Activated CD8-positive, alpha-beta memory T cell treated with anti-CD3 and anti-CD28 coated beads, Interleukin-2, amount 50 U/mL, for 4 hours (primary cell): ENCODE data around the gene CYFIP2.

Experiments used
- DNase-seq: peaks from one replicate; pipeline ENCODE4 v3.0.0-alpha.2; 2020

The CYFIP2 gene

DNA sequence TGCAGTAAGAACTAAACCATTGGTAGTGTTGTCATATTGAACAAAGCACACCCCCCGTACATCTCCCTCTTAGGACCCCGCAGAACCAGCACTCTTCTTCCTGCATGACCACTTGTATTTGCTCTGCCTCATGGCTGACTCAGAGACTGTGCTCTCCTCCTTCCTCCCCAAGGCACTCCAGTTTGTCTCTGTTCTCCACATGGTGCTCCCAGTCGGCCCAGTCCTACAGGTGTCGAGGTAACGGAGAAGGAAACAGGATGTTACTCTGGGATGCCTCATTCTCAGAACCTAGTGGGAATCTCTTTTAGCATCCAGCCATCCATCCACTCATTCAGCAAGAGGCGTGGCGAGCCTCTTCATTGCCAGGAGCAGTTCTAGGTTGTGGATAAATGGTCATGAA lies 97.1 kb downstream of the CYFIP2 start:
- no peak for DNase-seq

DNA sequence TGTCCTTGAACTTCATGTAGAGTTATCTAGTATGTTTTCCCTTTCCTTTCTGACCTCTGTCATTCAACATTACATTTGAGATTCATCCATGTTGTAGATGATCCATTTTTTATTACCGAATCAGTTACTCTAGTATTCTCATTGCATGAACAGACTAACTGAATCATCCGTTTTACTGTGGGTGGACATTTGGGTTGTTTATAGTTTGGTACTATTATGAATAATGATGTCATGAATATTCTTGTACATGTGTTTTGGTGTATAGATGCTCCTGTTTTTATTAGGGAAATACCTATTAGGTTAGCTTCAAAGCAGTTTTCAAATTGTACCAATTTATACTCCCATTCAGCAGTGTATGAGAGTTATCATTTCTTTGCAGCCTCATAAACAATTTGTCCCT lies 99.8 kb downstream of the CYFIP2 start:
- no peak for DNase-seq

DNA sequence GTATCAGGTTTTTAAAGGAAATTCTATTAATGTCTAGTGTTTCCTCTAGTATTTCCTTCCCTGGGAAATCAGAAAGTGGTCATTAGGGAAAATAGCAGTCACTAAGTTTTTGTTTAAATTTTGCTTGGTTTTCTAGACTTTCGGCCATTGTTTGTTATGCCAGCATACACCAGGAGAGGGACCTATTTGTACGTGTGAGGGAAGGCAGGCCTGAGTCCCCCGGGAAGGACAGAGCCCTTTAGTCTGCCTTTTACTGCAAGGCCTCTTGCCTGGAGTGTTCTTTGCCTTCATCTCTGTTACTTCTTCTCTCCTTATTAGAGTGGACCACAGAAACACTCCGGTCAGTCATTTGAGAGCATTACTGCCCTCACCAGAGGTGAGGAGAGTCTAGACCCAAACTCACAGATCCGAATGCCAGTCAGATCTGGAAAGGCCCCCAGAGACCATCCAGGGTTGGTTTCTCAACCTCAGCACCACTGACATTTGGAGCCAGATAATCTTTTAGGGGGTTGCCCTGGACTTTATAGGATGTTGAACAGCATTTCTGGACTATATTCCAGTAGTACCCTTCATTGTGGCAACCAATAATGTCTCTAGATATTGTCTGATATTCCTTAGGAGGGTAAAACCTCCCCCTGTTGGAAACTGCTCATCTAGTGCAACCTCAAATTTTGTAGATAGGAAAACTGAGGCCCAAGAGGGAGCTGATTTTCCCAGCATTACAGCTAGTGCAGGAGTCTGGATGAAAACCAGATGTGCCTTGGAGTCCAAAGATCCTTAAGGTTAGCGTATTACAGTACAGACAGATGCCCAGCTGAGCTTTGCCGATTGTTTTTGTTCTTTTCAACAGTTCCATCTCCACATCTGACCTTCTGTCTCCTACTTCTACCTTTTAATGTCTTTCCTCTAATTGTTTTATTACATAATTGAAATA lies 101.1 kb downstream of the CYFIP2 start:
- DNase-seq = no peak

DNA sequence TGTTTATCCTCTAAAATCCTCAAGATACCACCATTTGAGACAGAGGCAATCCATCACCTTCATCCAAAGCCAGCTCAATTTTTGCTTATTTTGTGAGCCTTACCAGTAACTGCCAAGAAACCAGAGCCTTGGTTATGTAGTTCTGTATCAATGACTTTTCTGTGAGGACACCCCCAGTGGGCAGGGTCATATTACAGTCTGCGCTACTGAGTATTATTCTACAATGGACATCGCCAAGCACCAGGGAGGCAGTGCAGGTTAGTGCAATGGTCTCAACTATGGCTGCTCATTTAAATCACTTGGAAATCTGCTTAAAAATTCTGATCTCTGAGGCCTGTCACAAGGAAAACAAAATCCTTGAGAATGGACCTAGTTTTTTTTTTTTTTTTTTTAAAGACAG lies 103.6 kb downstream of the CYFIP2 start:
- DNase-seq = no peak

DNA sequence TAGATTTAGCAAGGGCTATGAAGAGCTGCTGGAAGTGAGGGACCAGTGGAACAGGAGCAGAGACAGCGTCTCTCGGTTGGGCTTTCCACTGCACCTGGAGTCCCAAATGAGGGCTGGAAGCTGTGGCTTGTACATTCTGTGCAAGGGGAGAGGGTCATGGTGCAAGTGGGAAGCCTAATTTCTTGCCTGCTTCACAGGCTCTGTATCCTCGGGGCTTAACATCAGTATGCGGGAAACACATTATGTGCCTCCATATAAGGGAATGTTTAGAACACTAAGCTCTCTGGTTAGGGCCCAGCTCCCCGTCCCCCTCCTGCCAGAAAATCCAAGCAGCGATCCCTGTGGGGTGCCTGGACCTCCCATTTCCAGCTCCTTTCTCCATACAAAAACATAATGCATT lies 105.0 kb downstream of the CYFIP2 start:
- no peak for DNase-seq

DNA sequence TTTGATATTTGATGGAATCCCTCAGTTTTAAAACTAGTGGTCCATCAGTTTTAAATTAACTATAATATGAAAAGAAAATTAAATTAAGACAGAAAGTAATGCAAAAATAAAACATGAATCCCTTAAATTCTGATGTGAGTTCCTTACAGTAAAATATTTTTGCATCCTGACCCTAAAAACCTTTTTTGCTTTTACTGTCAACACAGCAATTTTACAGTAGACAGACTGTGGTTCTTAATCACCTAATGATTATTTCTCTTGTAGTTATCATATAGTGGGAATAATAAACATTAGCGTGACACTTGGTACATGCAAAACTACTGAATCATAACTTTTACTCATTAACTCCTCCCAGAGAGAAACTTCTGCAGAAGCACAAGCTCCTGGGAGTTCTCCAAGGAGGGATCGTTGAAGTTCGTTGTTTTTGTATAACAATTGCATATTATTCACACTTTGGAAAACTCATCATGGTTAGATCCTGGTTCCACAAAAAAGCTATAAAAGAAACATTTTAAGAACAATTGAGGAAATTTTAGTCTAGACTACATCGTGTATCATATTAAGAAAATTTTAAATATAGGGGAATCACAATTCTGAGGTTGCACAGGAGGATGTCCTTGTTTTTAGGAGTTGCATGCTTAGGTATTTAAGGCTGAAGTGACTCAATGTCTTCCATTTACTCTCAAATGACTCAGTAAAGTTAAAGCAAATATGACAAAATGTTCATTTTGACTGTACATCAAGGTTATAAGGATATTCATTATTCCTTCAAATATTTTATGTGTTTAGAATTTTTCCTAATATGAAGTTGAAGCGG lies 105.9 kb downstream of the CYFIP2 start:
- no peak for DNase-seq

DNA sequence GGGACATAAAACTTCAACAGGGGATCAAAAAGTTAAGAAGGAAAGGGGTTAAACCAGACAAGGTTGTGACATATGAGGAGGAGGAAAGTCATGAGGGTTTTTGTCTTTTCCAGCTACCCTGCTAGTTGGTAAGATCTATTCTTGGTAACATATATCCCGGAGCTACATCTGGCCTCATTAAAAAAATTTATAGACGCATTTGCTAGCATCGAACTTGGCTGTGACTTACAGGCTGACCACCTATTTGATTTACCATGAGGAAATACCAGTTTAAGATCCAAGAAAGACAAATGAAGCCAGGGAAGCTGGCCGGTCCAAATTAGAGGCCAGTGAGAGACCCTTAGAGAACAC lies 106.5 kb downstream of the CYFIP2 start:
- DNase-seq = no peak

DNA sequence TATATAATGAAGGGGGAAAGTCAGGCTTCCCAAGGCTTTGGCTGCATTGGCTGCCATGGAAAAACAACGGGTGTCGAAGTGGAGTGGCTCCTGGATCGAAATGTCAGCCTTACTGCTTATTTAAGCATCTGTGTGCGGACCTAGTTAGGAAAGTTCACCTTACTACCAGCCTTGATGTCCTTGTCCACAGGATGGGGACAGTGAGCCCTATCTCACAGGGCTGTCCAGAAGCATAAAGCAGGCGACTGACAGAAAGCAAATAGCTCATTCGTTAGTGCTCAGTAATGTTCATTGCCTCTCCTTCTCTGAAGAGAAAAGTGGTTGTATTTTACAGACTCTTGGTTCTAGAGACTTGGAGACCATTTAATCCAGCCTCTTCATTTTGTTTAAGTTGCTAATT lies 112.6 kb downstream of the CYFIP2 start:
- no peak for DNase-seq

DNA sequence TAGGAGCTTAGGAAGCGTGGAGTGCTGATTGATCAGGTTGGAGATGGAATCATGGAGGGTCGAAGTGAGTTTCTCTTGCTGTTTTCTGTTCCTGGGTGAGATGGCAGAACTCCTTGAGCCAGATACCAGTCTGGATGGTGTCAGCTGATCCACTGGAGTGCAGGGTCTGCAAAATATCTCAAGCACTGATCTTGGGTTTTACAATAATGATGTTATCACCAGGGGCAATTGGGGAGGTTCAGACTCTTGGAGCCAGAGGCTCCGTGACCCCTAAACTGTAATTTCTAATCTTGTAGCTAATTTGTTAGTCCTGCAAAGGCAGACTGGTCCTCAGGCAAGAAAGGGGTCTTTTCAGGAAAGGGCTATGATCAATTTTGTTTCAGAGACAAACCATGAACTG lies 114.1 kb downstream of the CYFIP2 start:
- DNase-seq = no peak

DNA sequence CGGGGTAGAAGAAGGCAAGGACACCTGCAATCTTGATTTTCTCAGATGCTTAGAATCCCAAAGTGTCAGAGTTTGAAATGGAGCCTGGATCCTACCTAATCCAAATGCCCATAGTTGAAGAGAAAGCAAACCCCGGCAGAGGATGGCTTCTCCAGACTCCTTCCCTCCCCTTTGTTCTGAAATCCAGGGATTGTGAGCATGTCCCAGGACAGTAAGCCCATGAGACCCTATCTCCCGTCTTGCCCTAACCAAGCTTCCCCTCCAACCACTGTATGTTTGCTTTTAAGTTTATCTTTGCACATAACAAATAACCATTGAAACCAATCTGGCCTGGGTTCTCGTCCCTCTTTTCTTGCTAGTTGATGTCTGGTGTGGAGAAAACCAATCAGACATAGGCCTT lies 115.8 kb downstream of the CYFIP2 start:
- no peak for DNase-seq

DNA sequence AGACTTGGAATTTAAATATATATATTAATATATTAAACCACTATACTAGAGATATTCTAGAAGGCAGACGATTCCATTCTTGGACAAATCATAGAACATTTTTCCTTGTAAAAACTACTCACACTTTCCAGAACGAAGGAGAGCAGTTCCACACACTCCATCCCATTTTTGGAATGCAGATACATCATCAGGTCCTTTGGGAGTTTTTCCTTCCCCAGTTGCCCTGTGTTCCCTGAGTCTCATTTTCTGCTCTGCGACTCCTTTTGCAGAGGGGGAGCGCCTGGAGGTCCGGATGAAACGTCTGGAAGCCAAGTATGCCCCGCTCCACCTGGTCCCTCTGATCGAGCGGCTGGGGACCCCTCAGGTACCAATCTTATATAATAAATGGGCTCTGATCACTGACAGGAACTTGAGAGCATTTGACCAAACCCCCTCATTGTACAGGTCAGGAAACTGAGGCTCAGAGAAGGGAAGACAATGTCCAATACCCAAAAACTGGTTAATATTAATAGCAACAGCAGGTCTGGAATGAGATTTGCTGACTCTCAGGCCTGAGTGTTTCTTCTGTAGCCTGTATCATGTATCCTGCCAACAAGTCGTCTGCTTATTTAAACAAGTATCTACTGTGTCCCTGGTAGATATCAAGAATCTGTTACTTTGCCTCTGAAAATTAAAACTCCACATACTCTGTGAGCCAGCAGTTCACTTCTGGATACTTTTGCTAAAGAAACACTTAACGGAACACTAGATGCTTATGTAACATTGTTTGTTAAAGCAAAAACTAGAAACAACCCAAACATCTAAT lies 117.3 kb downstream of the CYFIP2 start:
- no peak for DNase-seq

DNA sequence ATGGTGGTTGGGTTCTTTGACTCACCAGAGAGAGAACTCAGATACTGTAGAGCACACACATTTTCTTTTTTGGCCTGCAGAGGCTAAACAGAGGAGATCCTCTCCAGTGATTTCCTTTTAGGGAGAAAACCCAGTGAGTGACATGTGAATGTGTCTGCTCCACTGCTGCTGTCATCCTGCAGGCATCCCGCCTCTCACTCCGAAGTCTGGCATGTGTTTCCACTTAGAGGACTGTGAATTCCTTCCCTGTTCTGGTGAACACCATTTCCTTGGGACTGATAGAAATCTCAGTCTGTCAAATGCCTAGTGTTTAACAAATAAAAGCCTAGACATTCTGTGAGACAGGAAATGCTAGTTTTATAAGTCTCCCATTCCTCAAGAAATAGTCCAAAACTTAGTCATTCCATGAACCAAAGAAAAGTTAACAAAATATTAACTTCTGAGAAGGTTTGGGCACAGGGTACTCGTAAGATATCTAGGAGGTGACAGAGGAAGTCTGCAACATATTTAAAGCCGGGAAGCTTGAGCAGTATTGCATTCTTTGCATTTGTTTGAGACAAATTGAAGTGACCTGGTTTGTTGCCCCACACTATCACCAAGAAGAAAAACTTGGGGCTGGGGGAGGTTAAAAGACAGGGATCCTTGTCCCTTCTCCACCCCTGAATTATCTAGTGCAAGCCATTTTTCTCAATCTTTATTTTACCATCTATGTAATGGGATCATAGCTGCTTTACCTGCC lies 119.2 kb downstream of the CYFIP2 start:
- no peak for DNase-seq

DNA sequence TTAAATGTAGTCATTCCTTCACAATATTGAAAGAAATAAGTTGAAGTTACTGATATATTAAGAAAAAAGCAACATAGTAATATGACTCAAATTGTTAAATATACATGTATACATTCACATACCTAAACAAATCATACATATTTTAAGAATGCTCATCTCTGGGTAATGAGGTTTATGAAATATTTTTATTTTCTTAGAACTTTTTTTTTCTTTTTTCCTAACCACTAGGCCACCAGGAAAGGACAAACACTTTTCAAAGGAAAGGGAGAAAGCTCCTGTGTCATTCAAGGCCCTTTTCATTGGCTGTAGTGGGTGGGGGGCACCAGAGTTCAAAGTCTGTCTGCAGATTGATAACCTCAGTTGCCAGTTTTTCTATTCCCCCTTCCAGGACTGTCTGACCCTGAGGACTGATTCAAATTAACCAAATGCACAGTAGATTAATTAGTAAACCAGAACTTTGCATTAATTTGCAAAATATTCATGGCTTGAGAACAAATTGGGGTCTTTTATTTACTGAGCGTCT lies 121.2 kb downstream of the CYFIP2 start:
- DNase-seq = no peak

DNA sequence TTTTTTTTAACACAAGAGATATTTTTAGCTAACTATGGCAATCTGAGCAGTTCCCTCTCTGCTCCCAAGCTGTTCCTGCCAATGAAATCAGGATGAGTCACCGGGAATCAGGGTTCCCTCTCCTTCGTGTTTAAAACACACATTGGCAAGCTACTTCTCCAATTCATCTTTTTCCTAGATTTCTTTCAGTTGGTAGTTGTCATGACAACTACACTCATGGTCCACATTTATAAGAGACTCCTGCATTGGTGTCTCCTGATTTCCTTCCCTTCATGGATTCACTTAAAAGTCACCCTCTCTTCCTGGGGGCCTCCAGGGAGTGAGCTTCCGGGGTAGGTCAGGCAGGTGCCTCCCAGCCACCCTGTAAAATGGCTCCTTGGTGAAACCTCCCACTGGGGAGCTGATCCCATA lies 121.8 kb downstream of the CYFIP2 start:
- no peak for DNase-seq

DNA sequence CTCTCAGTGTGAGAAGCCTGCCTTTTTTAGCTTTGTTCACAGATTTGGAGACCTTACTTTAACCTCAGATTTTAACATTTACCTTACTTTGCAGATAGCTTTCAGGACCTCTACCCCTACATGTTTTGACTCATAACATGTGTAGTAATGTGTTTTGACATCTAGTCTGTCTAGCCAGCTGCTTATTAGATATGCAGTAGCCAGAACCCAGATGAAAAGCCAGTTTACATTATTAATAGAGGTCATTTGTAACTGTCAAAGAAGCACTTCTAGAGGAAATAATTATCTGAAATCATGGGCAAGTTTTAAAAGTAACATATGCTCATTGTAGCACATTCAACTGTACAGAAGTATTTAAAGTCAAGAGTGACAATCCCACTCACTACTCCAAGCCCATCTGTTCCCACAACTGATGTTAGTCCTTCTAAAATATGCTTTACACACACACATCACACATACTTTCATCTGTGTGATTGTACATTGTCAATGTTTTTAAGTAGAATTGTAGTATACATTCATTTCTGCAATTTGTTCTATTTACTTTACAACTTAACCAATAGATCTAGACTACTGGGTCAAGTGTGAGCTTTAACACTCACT lies 122.3 kb downstream of the CYFIP2 start:
- DNase-seq = no peak

DNA sequence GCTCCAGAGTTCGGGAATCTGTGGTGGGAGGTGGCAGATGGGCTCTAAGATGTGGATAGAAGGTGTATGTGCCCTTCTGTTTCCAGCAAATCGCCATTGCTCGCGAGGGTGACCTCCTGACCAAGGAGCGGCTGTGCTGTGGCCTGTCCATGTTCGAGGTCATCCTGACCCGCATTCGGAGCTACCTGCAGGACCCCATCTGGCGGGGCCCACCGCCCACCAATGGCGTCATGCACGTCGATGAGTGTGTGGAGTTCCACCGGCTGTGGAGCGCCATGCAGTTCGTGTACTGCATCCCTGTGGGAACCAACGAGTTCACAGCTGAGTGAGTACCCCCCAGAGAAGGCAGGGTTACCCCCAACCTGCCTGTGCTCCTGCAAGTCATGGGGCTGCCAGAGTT lies 123.2 kb downstream of the CYFIP2 start:
- DNase-seq = no peak

DNA sequence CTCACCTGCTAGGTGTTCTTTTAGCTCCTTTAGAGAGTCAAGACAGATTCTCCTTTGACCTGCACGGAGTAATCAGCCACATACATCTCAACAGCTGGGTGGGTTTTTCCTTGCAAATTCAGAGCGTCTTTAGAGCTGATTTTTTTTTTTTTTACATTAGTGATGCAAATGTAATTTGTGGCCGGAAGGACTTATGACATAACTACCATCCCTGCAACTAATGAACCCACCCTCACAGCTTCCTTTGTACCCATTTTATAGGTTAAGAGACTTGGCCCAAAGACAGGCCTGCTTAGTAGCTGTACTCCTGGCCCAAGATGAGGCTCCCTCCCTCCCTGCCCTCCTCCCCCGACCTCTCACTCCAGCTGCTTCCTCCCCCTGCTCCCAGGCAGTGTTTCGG lies 124.2 kb downstream of the CYFIP2 start:
- no peak for DNase-seq

DNA sequence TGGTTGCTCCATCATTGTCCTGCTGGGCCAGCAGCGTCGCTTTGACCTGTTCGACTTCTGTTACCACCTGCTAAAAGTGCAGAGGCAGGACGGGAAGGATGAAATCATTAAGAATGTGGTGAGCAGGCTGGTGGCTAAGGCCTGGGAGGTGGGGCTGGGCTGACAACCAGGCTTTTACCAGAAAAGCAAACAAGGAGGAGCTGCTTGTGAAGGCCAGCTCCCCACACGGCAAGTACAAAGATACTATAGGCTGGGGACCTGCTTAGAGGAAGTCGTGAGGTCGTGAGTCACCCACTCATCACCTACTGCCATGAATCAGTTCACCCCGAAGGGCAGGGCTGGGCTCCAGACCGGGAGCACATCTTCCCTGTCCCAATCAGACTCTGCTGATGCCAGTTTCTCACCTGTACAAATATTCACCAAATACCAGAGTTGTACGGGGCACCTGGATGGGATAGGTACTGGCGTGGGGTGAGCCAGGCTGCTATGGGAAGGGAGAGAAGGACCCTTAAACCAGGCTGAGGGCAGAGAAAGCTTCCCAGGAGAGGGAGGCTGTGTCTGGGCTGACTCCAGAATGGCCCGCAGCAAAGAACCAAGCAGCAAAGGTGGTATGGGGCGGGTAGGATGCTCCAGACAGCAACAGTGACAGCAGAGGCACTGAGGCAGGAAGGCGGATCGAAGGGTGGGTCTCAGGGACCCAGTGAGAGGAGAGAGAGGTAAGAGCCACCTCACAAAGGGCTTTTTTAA lies 124.8 kb downstream of the CYFIP2 start:
- peak; percentile 44 for DNase-seq

DNA sequence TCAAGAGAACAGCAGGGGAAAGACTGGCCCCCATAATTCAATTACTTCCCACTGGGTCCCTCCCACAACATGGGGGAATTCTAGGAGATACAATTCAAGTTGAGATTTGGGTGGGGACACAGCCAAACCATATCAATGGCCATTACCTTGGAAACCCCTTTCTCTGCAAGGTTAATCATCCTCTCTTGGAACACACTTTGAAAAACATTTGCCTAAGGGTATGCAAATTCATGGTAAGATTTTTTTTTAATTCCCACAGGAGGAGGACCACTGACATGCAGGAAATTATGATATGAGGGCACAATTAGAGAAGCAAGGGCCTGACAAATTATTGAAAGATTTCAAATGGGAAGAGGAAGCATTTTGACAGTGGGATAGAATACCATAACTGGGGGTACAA lies 132.4 kb downstream of the CYFIP2 start:
- DNase-seq = no peak

DNA sequence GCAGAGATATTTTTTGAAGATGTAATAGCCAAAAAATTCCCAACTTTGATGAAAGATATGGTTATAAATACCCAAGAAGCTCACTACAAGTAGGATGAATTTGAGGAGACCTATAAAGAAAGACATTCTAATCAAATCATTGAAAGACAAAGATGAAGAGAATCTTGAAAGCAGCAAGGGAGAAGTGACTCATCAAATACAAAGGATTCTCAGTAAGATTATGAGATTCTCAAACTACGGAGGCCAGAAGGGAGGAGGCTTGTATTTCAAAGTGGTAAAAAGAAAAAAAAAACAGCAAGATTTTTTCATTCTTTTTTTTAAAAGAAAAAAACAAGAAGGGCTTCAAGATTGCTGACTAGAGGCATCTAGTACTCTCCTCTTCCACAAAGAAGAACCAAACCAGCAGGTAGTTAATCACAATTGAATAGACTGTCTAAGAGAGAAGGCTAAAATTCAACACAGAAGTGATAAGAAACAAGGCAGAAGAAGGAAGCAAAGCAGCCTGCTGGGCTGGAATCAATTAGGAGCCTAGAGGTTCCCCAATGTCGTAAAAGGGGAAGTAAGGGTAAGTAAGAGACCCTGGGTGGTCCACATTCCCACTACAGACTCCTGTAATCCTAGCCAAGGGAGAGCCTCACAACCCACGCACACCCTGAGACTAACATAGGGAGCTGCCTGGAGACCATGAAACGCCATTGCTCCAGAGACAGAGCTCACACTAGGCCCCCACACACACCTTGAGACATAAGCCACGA lies 135.0 kb downstream of the CYFIP2 start:
- no peak for DNase-seq
